ENCODE data around the gene SOD1. TPM values are rescaled to one million over a fixed set of nuclear protein-coding genes. Genes with fewer than 3 reads are reported as not detected.

The SOD1 gene
- total RNA-seq, 1 donor from 2014 or later, result 188 TPM

- TF ChIP-seq, protein P1, sequence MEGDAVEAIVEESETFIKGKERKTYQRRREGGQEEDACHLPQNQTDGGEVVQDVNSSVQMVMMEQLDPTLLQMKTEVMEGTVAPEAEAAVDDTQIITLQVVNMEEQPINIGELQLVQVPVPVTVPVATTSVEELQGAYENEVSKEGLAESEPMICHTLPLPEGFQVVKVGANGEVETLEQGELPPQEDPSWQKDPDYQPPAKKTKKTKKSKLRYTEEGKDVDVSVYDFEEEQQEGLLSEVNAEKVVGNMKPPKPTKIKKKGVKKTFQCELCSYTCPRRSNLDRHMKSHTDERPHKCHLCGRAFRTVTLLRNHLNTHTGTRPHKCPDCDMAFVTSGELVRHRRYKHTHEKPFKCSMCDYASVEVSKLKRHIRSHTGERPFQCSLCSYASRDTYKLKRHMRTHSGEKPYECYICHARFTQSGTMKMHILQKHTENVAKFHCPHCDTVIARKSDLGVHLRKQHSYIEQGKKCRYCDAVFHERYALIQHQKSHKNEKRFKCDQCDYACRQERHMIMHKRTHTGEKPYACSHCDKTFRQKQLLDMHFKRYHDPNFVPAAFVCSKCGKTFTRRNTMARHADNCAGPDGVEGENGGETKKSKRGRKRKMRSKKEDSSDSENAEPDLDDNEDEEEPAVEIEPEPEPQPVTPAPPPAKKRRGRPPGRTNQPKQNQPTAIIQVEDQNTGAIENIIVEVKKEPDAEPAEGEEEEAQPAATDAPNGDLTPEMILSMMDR (IDR thresholded peaks at IDR 0.05), result no peak
- DNase-seq (ENCODE audit: low spot score), result no peak
- Mint-ChIP-seq H3K27ac (ENCODE audit: unreplicated experiment) (no peak overlapping the region), H3K4me1 (ENCODE audit: low read depth) (no peaks in the 10 kb centered on the region), H3K9me3 (ENCODE audit: low read depth) (peaks cover 4% of the 10 kb centered on the region), H3K36me3 (ENCODE audit: low read depth) (no peaks in the 10 kb centered on the region), H3K27me3 (ENCODE audit: low read depth) (no peaks in the 10 kb centered on the region), H3K4me3 (ENCODE audit: unreplicated experiment) (no peak overlapping the region)
Measured at GRCh38 chr21:31618696-31619430, 40.6 kb upstream of the SOD1 start.

DNA sequence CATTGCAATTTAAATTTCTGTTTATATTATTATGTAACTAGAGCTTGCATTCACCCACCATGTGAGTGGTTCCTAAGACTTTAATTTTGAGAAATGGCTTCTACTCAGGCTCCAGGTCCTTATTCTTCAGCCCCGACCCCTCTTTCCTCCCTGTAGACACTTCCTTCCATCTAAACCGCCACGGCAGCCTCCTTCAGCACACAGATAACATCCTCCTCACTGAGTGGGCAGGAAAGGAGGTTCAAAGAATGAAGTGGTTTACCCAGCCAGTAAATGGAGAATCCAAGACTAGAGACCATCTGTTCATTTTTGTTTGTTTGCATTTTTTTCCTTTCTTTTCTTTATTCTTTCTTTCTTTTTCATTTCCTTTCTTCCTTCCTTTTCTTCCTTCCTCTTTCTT is 37.1 kb upstream of the SOD1 start:
- no peaks in the 10 kb centered on the region for H3K36me3 Mint-ChIP-seq (ENCODE audit: low read depth)
- no peak overlapping the region for H3K4me3 Mint-ChIP-seq (ENCODE audit: unreplicated experiment)
- no peaks in the 10 kb centered on the region for H3K4me1 Mint-ChIP-seq (ENCODE audit: low read depth)
- H3K9me3 Mint-ChIP-seq (ENCODE audit: low read depth), result peaks cover 4% of the 10 kb centered on the region
- DNase-seq (ENCODE audit: low spot score), result no peak
- H3K27ac Mint-ChIP-seq (ENCODE audit: unreplicated experiment), result no peak overlapping the region
- TF ChIP-seq, protein P1 (IDR thresholded peaks at IDR 0.05), result no peak
- no peaks in the 10 kb centered on the region for H3K27me3 Mint-ChIP-seq (ENCODE audit: low read depth)

GRCh38 chr21:31623664-31624063 is 35.8 kb upstream of the SOD1 start:
- H3K27ac Mint-ChIP-seq (ENCODE audit: unreplicated experiment), result no peak overlapping the region
- no peaks in the 10 kb centered on the region for H3K4me1 Mint-ChIP-seq (ENCODE audit: low read depth)
- no peak overlapping the region for H3K4me3 Mint-ChIP-seq (ENCODE audit: unreplicated experiment)
- TF ChIP-seq, protein P1 (IDR thresholded peaks at IDR 0.05), result peak; percentile 48
- no peak for DNase-seq (ENCODE audit: low spot score)
- H3K36me3 Mint-ChIP-seq (ENCODE audit: low read depth), result no peaks in the 10 kb centered on the region
- peaks cover 4% of the 10 kb centered on the region for H3K9me3 Mint-ChIP-seq (ENCODE audit: low read depth)
- no peaks in the 10 kb centered on the region for H3K27me3 Mint-ChIP-seq (ENCODE audit: low read depth)

DNA sequence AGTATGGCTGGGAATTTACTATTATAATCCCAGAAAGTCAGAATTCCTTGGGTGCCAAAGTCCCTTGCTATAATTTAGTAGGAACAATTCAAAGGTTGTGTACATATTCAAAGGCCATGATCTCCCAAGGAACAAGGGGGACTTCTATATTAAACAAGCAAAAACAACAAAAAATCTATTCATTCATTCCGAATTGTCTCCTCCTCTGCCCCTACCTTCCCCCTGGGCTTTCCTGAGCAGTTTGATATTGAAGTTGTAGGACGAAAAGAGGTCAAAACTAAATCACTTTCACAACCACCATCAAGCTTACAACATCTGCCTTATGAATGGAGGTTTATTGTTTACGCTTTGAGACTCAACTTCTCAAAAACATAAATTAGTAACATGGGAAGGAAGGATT is 35.3 kb upstream of the SOD1 start:
- TF ChIP-seq, protein P1 (IDR thresholded peaks at IDR 0.05), result no peak
- no peaks in the 10 kb centered on the region for H3K36me3 Mint-ChIP-seq (ENCODE audit: low read depth)

GRCh38 chr21:31624961-31625491 is 34.5 kb upstream of the SOD1 start:
- no peaks in the 10 kb centered on the region for H3K27me3 Mint-ChIP-seq (ENCODE audit: low read depth)
- no peak overlapping the region for H3K27ac Mint-ChIP-seq (ENCODE audit: unreplicated experiment)
- no peak for DNase-seq (ENCODE audit: low spot score)
- H3K9me3 Mint-ChIP-seq (ENCODE audit: low read depth), result no peaks in the 10 kb centered on the region
- H3K4me3 Mint-ChIP-seq (ENCODE audit: unreplicated experiment), result no peak overlapping the region
- TF ChIP-seq, protein P1 (IDR thresholded peaks at IDR 0.05), result no peak
- no peaks in the 10 kb centered on the region for H3K36me3 Mint-ChIP-seq (ENCODE audit: low read depth)
- peaks cover 4% of the 10 kb centered on the region for H3K4me1 Mint-ChIP-seq (ENCODE audit: low read depth)

More for the DNA sequence above, 35.3 kb upstream of the SOD1 start:
- Mint-ChIP-seq H3K4me1 (ENCODE audit: low read depth) (no peaks in the 10 kb centered on the region), H3K4me3 (ENCODE audit: unreplicated experiment) (no peak overlapping the region), H3K9me3 (ENCODE audit: low read depth) (peaks cover 1% of the 10 kb centered on the region), H3K27ac (ENCODE audit: unreplicated experiment) (no peak overlapping the region), H3K27me3 (ENCODE audit: low read depth) (no peaks in the 10 kb centered on the region)
- no peak for DNase-seq (ENCODE audit: low spot score)
